T-helper 1 cell treated with Interleukin-12 subunit alpha and Interleukin-12 subunit beta and Interleukin-4 antibody, amounts not matched to agents 30 μg/mL and 1 μg/mL, for 36 hours (primary cell): ENCODE data around the gene CPNE6.
"Not testable (repeated sequence)": the region's sequence is repeated elsewhere in the genome, so short reads cannot be mapped to it uniquely, and the experiment has no call there.

Source experiments
- H3K27ac Mint-ChIP-seq: one replicate; pipeline ENCODE4 v1.8.0; 2021; ENCODE audit warnings: mild to moderate bottlenecking, mixed read lengths
- H3K27me3 Mint-ChIP-seq: one replicate; pipeline ENCODE4 v1.8.0; 2021; ENCODE audit warnings: low read depth, mixed read lengths
- H3K36me3 Mint-ChIP-seq: one replicate; pipeline ENCODE4 v1.8.0; 2021; ENCODE audit warnings: low read depth, mixed read lengths
- H3K4me1 Mint-ChIP-seq: one replicate; pipeline ENCODE4 v1.8.0; 2021; ENCODE audit warnings: low read depth, mixed read lengths
- H3K4me3 Mint-ChIP-seq: one replicate; pipeline ENCODE4 v1.8.0; 2021; ENCODE audit warnings: mild to moderate bottlenecking, moderate library complexity, mixed read lengths
- H3K9me3 Mint-ChIP-seq: one replicate; pipeline ENCODE4 v1.8.0; 2021; ENCODE audit warnings: mixed read lengths

The CPNE6 gene

DNA sequence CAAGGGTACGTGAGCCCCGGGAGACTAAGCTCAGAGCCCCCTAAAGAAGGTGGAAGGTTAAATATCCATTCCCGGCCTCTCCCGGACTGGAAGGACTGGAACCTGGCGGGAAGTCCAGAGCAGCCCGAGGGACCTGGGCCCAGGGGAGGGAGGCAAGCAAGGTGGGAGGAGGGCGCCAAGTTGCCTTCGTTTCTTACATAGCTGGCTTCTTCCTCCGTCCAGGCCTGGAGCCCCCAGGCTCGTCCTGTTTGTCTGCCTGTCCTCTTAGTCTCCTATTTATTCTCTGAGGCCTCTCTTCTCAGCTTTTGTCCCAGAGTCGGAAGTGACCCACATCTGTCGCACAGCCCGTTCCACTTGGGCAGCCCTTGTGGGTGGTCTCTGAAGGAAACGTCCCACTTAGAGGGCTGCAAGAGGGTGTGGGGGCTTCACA, 23.5 kb downstream of the CPNE6 start:
- H3K9me3 Mint-ChIP-seq = no peaks in the 10 kb centered on the region

DNA sequence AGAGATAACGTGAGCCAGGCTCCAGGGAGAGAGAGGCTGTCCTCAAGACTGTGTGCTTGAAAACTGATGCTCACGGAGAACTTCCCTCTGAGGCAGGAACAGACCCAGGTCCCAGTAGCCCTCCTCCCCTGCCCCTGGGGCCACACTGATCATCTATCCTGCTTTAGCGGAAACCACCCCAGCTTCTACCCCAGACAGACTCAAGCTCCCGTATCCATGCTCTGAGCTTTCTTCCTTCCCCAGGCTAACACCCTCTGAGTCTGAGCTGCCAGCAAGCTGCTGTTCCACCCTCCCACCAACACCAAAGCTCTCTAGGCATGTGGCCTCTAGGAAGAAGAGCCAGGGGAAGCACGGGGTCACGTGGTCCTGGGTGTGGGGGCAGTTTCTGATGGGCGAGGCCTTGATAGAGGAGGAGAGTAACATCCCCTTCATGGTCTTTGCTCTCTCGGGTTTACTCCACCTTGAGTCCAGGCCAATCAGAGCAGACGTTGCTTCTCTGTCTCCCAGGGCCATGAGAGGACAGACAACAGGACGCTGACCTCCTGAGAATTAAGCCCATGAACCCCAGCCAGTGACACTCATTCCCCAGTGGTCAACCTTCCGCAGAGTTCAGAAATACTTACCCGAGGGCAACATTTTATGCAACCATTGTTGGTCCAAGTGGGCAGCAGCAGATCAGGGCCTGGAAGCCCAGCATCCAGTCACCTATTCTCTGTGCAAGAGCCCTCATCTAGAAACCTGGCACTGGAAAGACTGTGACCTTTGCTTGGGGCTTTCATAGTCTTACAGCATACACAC, 24.1 kb downstream of the CPNE6 start:
- Mint-ChIP-seq H3K4me1 (peaks cover 20% of the 10 kb centered on the region), H3K27ac (peak overlapping the region; percentile 97), H3K36me3 (peaks cover 22% of the 10 kb centered on the region), H3K4me3 (peak overlapping the region; percentile 99), H3K9me3 (no peaks in the 10 kb centered on the region), H3K27me3 (no peaks in the 10 kb centered on the region)

More for the DNA sequence above, 23.5 kb downstream of the CPNE6 start:
- Mint-ChIP-seq H3K36me3 (peaks cover 19% of the 10 kb centered on the region), H3K4me1 (peaks cover 22% of the 10 kb centered on the region), H3K27ac (peak overlapping the region; percentile 97), H3K4me3 (peak overlapping the region; percentile 99), H3K27me3 (no peaks in the 10 kb centered on the region)

- Mint-ChIP-seq H3K27me3 (no peaks in the 10 kb centered on the region), H3K36me3 (peaks cover 24% of the 10 kb centered on the region), H3K27ac (peak overlapping the region; percentile 65), H3K4me3 (peak overlapping the region; percentile 62), H3K4me1 (peaks cover 18% of the 10 kb centered on the region), H3K9me3 (no peaks in the 10 kb centered on the region)
These were observed 25.3 kb downstream of the CPNE6 start for GRCh38 chr14:24096545-24097181.

DNA sequence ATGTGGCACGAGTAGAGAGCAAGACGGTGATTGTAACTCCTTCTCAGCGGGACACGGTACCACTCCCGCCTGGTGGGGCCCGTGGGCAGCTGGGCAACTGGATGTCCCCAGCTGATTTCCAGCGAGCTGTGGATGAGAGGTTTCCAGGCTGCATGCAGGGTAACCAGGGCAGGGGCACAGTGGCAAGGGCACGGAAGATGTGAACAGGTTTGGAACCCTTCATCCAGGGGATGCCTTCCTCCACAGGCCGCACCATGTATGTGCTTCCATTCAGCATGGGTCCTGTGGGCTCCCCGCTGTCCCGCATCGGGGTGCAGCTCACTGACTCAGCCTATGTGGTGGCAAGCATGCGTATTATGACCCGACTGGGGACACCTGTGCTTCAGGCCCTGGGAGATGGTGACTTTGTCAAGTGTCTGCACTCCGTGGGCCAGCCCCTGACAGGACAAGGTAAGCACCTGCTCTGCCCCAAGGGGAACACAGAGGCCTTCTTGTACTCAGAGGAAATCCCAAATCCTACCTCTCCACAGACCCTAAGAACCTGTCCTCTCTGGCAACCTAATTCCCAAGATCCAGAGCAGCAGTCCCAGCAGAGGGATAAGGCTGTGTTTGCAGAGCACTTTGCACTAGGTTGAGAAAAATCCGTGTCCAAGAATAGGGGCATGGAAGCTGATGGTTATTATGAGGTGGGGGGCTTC, 27.0 kb downstream of the CPNE6 start:
- peaks cover 36% of the 10 kb centered on the region for H3K36me3 Mint-ChIP-seq
- H3K27ac Mint-ChIP-seq = no peak overlapping the region
- no peak overlapping the region for H3K4me3 Mint-ChIP-seq
- H3K4me1 Mint-ChIP-seq = peaks cover 18% of the 10 kb centered on the region
- no peaks in the 10 kb centered on the region for H3K9me3 Mint-ChIP-seq
- H3K27me3 Mint-ChIP-seq = no peaks in the 10 kb centered on the region

GRCh38 chr14:24098927-24099813, 27.8 kb downstream of the CPNE6 start:
- Mint-ChIP-seq H3K36me3 (peaks cover 44% of the 10 kb centered on the region), H3K4me1 (peaks cover 15% of the 10 kb centered on the region), H3K27ac (no peak overlapping the region), H3K9me3 (no peaks in the 10 kb centered on the region), H3K27me3 (no peaks in the 10 kb centered on the region), H3K4me3 (no peak overlapping the region)

GRCh38 chr14:24100197-24100981, 29.0 kb downstream of the CPNE6 start:
- peaks cover 3% of the 10 kb centered on the region for H3K9me3 Mint-ChIP-seq
- peaks cover 15% of the 10 kb centered on the region for H3K4me1 Mint-ChIP-seq
- H3K27ac Mint-ChIP-seq = no peak overlapping the region
- H3K27me3 Mint-ChIP-seq = no peaks in the 10 kb centered on the region
- H3K36me3 Mint-ChIP-seq = peaks cover 46% of the 10 kb centered on the region
- H3K4me3 Mint-ChIP-seq = no peak overlapping the region

GRCh38 chr14:24100982-24101494, 29.7 kb downstream of the CPNE6 start:
- H3K9me3 Mint-ChIP-seq = peaks cover 3% of the 10 kb centered on the region
- H3K4me3 Mint-ChIP-seq = no peak overlapping the region
- H3K27me3 Mint-ChIP-seq = no peaks in the 10 kb centered on the region
- H3K36me3 Mint-ChIP-seq = peaks cover 43% of the 10 kb centered on the region
- no peak overlapping the region for H3K27ac Mint-ChIP-seq
- H3K4me1 Mint-ChIP-seq = peaks cover 13% of the 10 kb centered on the region

- Mint-ChIP-seq H3K4me1 (peaks cover 11% of the 10 kb centered on the region), H3K27me3 (no peaks in the 10 kb centered on the region), H3K4me3 (no peak overlapping the region), H3K27ac (no peak overlapping the region), H3K9me3 (peaks cover 3% of the 10 kb centered on the region), H3K36me3 (peaks cover 40% of the 10 kb centered on the region)
These were observed 31.1 kb downstream of the CPNE6 start for GRCh38 chr14:24102357-24103048.

DNA sequence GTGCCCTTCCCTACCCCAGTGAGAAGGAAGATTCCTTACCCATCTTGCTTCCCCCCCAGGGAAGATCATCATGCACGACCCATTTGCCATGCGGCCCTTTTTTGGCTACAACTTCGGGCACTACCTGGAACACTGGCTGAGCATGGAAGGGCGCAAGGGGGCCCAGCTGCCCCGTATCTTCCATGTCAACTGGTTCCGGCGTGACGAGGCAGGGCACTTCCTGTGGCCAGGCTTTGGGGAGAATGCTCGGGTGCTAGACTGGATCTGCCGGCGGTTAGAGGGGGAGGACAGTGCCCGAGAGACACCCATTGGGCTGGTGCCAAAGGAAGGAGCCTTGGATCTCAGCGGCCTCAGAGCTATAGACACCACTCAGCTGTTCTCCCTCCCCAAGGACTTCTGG, 32.1 kb downstream of the CPNE6 start:
- Mint-ChIP-seq H3K27ac (peak overlapping the region; percentile 29), H3K27me3 (no peaks in the 10 kb centered on the region), H3K4me3 (no peak overlapping the region), H3K36me3 (peaks cover 37% of the 10 kb centered on the region), H3K9me3 (peaks cover 3% of the 10 kb centered on the region), H3K4me1 (peaks cover 14% of the 10 kb centered on the region)

- not testable (repeated sequence) for H3K27me3 Mint-ChIP-seq, H3K9me3 Mint-ChIP-seq, H3K4me3 Mint-ChIP-seq
- Mint-ChIP-seq H3K27ac (peak overlapping the region; percentile 55), H3K36me3 (peaks cover 31% of the 10 kb centered on the region), H3K4me1 (peaks cover 23% of the 10 kb centered on the region)
These were observed 34.4 kb downstream of the CPNE6 start for GRCh38 chr14:24105609-24106239.

DNA sequence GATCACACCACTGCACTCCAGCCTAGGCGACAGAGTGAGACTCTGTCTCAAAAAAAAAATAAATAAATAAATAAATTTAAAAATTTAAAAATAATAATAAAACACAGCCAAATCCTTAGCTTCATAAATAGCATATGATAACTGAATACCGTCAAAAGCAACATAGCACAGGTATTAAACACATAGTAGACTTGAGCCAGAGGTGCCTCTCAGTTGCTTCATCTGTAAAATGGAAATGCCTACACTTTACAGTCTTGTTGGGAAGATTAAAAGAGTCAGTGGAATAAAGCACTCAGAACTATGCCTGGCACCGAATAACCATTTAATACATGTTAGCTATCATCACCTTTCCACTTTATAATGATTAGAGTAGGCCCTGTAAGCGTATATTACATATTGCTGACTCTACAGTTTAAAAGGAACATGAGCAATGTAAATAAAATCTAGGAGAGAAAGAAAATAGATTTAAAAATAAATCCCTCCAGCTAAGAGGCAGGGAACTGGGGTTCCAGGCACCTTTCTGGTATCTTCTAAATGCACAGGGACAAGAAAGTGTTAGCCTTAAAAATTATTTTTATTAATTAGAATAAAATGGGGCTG, 35.4 kb downstream of the CPNE6 start:
- peaks cover 31% of the 10 kb centered on the region for H3K36me3 Mint-ChIP-seq
- no peak overlapping the region for H3K4me3 Mint-ChIP-seq
- H3K4me1 Mint-ChIP-seq = peaks cover 27% of the 10 kb centered on the region
- H3K27ac Mint-ChIP-seq = no peak overlapping the region
- no peaks in the 10 kb centered on the region for H3K27me3 Mint-ChIP-seq
- peaks cover 3% of the 10 kb centered on the region for H3K9me3 Mint-ChIP-seq

DNA sequence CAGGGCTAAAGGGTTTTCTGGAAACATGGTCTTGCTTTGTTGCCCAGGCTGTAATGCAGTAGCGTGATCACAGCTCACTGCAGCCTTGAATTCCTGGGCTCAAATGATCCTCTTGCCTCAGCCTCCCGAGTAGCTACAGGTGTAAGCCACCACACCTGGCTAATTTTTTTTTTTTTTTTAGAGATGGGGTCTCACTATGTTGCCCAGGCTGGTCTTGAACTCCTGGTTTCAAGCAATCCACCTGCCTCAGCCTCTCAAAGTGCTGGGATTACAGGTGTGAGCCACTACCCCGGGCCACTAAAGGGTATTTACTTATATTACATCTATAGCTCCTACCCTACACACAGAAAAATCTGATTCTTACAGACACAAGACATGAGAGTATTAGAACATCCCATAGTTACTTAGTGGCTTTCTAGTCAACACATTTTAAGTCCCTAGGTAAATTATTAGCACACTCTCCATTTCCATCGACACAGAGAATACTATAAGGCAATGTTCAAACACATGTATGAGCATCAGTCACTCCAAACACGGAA, 37.0 kb downstream of the CPNE6 start:
- Mint-ChIP-seq H3K27me3 (no peaks in the 10 kb centered on the region), H3K27ac (peak overlapping the region; percentile 96), H3K36me3 (peaks cover 19% of the 10 kb centered on the region), H3K4me3 (peak overlapping the region; percentile 25), H3K4me1 (peaks cover 29% of the 10 kb centered on the region), H3K9me3 (peaks cover 3% of the 10 kb centered on the region)
